ENCODE measurements around the gene FMO2. TPM values are rescaled to one million over a fixed set of nuclear protein-coding genes. Genes with fewer than 3 reads are reported as not detected.

FMO2 gene
- polyA plus RNA-seq, 3 donors, result not detected

- WGBS (ENCODE audit: insufficient coverage), result 93% methylated on average over 7 of the region's 12 CpGs
- Histone ChIP-seq H2AFZ (ENCODE audit: insufficient read depth, low read depth, low read length, poor library complexity, severe bottlenecking) (no peak overlapping the region), H3K27me3 (ENCODE audit: control insufficient read depth in 2 of 2, insufficient read depth in 2 of 2, low read length in 2 of 2) (no peaks in the 10 kb centered on the region), H3K4me3 (replicated peaks in 1 of 3; ENCODE audit: low read depth in 2 of 3, low read length in 3 of 3) (no peak overlapping the region), H3K4me2 (replicated peaks; ENCODE audit: extremely low read depth, low read length, poor library complexity, severe bottlenecking) (no peak overlapping the region), H3K9me3 (replicated peaks in 1 of 2; ENCODE audit: control insufficient read depth in 1 of 2, insufficient read depth in 1 of 2, low read length in 2 of 2) (no peaks in the 10 kb centered on the region), H3K27ac (ENCODE audit: low read depth in 1 of 2, low read length in 2 of 2) (peak overlapping the region in 1 of 2 donors; percentile 43), H3K4me1 (ENCODE audit: control insufficient read depth in 1 of 2, insufficient read depth in 2 of 2, low read length in 2 of 2) (peaks cover 13 to 14% of the 10 kb centered on the region in 2 donors), H3K36me3 (replicated peaks in 1 of 2; ENCODE audit: control insufficient read depth in 1 of 2, insufficient read depth in 2 of 2, low read length in 2 of 2) (no peaks in the 10 kb centered on the region), H3K79me2 (ENCODE audit: insufficient read depth, low read length) (no peaks in the 10 kb centered on the region), H4K20me1 (ENCODE audit: insufficient read depth, low read length) (no peaks in the 10 kb centered on the region), H3K9ac (ENCODE audit: insufficient read depth, low read length, poor library complexity, severe bottlenecking) (no peak overlapping the region)
- Mint-ChIP-seq H3K36me3 (peaks cover 0 to 3% of the 10 kb centered on the region in 2 donors), H3K4me1 (peaks cover 12% of the 10 kb centered on the region), H3K27me3 (ENCODE audit: low read depth in 3 of 3) (peaks cover 0 to 2% (median 1%) of the 10 kb centered on the region in 3 donors), H3K27ac (peak overlapping the region in 2 of 7 donors; percentile 43 to 80), H3K4me3 (no peak overlapping the region), H3K9me3 (peaks cover 0 to 7% (median 2%) of the 10 kb centered on the region in 7 donors)
- TF ChIP-seq, protein P1, sequence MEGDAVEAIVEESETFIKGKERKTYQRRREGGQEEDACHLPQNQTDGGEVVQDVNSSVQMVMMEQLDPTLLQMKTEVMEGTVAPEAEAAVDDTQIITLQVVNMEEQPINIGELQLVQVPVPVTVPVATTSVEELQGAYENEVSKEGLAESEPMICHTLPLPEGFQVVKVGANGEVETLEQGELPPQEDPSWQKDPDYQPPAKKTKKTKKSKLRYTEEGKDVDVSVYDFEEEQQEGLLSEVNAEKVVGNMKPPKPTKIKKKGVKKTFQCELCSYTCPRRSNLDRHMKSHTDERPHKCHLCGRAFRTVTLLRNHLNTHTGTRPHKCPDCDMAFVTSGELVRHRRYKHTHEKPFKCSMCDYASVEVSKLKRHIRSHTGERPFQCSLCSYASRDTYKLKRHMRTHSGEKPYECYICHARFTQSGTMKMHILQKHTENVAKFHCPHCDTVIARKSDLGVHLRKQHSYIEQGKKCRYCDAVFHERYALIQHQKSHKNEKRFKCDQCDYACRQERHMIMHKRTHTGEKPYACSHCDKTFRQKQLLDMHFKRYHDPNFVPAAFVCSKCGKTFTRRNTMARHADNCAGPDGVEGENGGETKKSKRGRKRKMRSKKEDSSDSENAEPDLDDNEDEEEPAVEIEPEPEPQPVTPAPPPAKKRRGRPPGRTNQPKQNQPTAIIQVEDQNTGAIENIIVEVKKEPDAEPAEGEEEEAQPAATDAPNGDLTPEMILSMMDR (IDR thresholded peaks at IDR 0.05), result no peak
- no peak for DNase-seq
- intact Hi-C loops (cut with micrococcal nuclease), result no loop called here
Measured at GRCh38 chr1:171213559-171214454, 28.7 kb downstream of the FMO2 start.

- Mint-ChIP-seq H3K36me3 (peaks cover 0 to 3% of the 10 kb centered on the region in 2 donors), H3K9me3 (peaks cover 0 to 7% (median 2%) of the 10 kb centered on the region in 7 donors), H3K4me1 (peaks cover 9% of the 10 kb centered on the region), H3K4me3 (no peak overlapping the region), H3K27ac (no peak overlapping the region), H3K27me3 (ENCODE audit: low read depth in 3 of 3) (peaks cover 0 to 3% (median 2%) of the 10 kb centered on the region in 3 donors)
- H3K27me3 ChIP-seq (ENCODE audit: control insufficient read depth in 2 of 2, insufficient read depth in 2 of 2, low read length in 2 of 2), result no peaks in the 10 kb centered on the region
- no peaks in the 10 kb centered on the region for H4K20me1 ChIP-seq (ENCODE audit: insufficient read depth, low read length)
- WGBS (ENCODE audit: insufficient coverage), result 95% methylated on average over 6 of the region's 9 CpGs
- no peaks in the 10 kb centered on the region for H3K9me3 ChIP-seq (replicated peaks in 1 of 2; ENCODE audit: control insufficient read depth in 1 of 2, insufficient read depth in 1 of 2, low read length in 2 of 2)
- H3K4me2 ChIP-seq (replicated peaks; ENCODE audit: extremely low read depth, low read length, poor library complexity, severe bottlenecking), result no peak overlapping the region
- H3K4me3 ChIP-seq (replicated peaks in 1 of 3; ENCODE audit: low read depth in 2 of 3, low read length in 3 of 3), result no peak overlapping the region
- no peak for DNase-seq
- intact Hi-C loops (cut with micrococcal nuclease), result no loop called here
- H3K4me1 ChIP-seq (ENCODE audit: control insufficient read depth in 1 of 2, insufficient read depth in 2 of 2, low read length in 2 of 2), result peaks cover 8 to 10% of the 10 kb centered on the region in 2 donors
- H2AFZ ChIP-seq (ENCODE audit: insufficient read depth, low read depth, low read length, poor library complexity, severe bottlenecking), result no peak overlapping the region
- TF ChIP-seq, protein P1 (IDR thresholded peaks at IDR 0.05), result no peak
- no peak overlapping the region for H3K27ac ChIP-seq (ENCODE audit: low read depth in 1 of 2, low read length in 2 of 2)
- H3K36me3 ChIP-seq (replicated peaks in 1 of 2; ENCODE audit: control insufficient read depth in 1 of 2, insufficient read depth in 2 of 2, low read length in 2 of 2), result no peaks in the 10 kb centered on the region
- no peaks in the 10 kb centered on the region for H3K79me2 ChIP-seq (ENCODE audit: insufficient read depth, low read length)
- no peak overlapping the region for H3K9ac ChIP-seq (ENCODE audit: insufficient read depth, low read length, poor library complexity, severe bottlenecking)
Measured at GRCh38 chr1:171217658-171218443, 32.8 kb downstream of the FMO2 start.
